Measurements from ENCODE around the gene NDRG2. TPM values are rescaled to one million over a fixed set of nuclear protein-coding genes. Genes with fewer than 3 reads are reported as not detected.

The NDRG2 gene
- total and polyA plus RNA-seq, 9 of the 15 experiments (the other 6 are each of a cell fraction or from before 2014, with no cell fraction given) = 10.1 to 105 (median 41.0) TPM

DNA sequence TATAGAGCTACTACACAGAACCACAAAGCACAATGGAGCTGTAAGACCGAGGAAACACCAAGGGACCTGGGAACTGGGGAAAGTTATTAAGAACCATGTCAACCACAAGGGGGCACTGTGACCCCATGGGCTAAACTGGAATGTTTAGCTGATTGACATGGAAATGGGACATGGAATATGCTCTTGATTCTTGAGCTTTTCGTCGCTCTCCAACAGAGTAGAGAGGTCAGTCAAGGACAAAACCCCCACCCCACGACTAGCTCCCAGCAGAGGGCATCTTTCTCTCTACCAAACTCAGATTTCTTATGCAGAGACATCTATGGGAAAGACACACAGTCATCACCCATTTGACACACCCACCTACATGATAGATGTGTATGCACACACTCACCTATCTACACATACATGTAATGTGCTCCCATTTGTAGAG is 10.1 kb downstream of the NDRG2 start (continued):
- TF ChIP-seq, protein P1, sequence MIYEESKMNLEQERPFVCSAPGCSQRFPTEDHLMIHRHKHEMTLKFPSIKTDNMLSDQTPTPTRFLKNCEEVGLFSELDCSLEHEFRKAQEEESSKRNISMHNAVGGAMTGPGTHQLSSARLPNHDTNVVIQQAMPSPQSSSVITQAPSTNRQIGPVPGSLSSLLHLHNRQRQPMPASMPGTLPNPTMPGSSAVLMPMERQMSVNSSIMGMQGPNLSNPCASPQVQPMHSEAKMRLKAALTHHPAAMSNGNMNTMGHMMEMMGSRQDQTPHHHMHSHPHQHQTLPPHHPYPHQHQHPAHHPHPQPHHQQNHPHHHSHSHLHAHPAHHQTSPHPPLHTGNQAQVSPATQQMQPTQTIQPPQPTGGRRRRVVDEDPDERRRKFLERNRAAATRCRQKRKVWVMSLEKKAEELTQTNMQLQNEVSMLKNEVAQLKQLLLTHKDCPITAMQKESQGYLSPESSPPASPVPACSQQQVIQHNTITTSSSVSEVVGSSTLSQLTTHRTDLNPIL (CRISPR knock-in tag; IDR thresholded peaks at IDR 0.05) = no peak
- TF ChIP-seq XRCC4 (IDR thresholded peaks at IDR 0.05; ENCODE audit: extremely low read depth, insufficient read depth, insufficient read length) (no peak), RCOR1 (IDR thresholded peaks at IDR 0.05; ENCODE audit: borderline replicate concordance in 1 of 2, low read depth in 2 of 2, low read length in 2 of 2) (peak in 1 of 2 experiments; percentile 41; a peak in 1 of 4 replicates), JUND (IDR thresholded peaks at IDR 0.05; ENCODE audit: borderline replicate concordance, low read depth, low read length) (peak; percentile 33; the same call in 1 of the 2 replicates), JUND (tag; IDR thresholded peaks at IDR 0.05; ENCODE audit: borderline replicate concordance, low read depth, low read length) (no peak), SLC30A9 (CRISPR knock-in tag; IDR thresholded peaks at IDR 0.05) (no peak), RAD21 (CRISPR knock-in tag; conservative IDR thresholded peaks at IDR 0.05 in 1 of 2, IDR thresholded peaks at IDR 0.05 in 1 of 2) (peak; percentile 92 to 96), ESRRA (IDR thresholded peaks at IDR 0.05; ENCODE audit: borderline replicate concordance, low read depth) (peak; percentile 95), ZNF77 (CRISPR knock-in tag; IDR thresholded peaks at IDR 0.05) (no peak), NBN (IDR thresholded peaks at IDR 0.05; ENCODE audit: low read depth) (peak; percentile 33; the same call in 1 of the 2 replicates), CTBP1 (IDR thresholded peaks at IDR 0.05; ENCODE audit: borderline replicate concordance) (peak; percentile 50; the same call in 1 of the 2 replicates), NFATC3 (IDR thresholded peaks at IDR 0.05) (no peak), CBFA2T3 (IDR thresholded peaks at IDR 0.05) (0 out of 2 replicates have a peak, but pooled peaks have one; percentile 3), SOX6 (IDR thresholded peaks at IDR 0.05) (0 out of 2 replicates have a peak, but pooled peaks have one; percentile 16), TEAD1 (CRISPR knock-in tag; IDR thresholded peaks at IDR 0.05) (peak; percentile 45 to 61; a peak in 2 of 4 replicates)
- TF ChIP-seq, protein P2, sequence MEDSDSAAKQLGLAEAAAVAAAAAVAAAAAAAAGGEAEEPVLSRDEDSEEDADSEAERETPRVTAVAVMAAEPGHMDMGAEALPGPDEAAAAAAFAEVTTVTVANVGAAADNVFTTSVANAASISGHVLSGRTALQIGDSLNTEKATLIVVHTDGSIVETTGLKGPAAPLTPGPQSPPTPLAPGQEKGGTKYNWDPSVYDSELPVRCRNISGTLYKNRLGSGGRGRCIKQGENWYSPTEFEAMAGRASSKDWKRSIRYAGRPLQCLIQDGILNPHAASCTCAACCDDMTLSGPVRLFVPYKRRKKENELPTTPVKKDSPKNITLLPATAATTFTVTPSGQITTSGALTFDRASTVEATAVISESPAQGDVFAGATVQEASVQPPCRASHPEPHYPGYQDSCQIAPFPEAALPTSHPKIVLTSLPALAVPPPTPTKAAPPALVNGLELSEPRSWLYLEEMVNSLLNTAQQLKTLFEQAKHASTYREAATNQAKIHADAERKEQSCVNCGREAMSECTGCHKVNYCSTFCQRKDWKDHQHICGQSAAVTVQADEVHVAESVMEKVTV (CRISPR knock-in tag; IDR thresholded peaks at IDR 0.05) = peak; percentile 90
- TF ChIP-seq, protein P3, sequence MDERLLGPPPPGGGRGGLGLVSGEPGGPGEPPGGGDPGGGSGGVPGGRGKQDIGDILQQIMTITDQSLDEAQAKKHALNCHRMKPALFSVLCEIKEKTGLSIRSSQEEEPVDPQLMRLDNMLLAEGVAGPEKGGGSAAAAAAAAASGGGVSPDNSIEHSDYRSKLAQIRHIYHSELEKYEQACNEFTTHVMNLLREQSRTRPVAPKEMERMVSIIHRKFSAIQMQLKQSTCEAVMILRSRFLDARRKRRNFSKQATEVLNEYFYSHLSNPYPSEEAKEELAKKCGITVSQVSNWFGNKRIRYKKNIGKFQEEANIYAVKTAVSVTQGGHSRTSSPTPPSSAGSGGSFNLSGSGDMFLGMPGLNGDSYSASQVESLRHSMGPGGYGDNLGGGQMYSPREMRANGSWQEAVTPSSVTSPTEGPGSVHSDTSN (CRISPR knock-in tag; IDR thresholded peaks at IDR 0.05; ENCODE audit: low read depth) = peak; percentile 66
- TF ChIP-seq, protein P3 (tag; conservative IDR thresholded peaks at IDR 0.05; ENCODE audit: low read depth) = peak; percentile 87
- TF ChIP-seq, protein P4, sequence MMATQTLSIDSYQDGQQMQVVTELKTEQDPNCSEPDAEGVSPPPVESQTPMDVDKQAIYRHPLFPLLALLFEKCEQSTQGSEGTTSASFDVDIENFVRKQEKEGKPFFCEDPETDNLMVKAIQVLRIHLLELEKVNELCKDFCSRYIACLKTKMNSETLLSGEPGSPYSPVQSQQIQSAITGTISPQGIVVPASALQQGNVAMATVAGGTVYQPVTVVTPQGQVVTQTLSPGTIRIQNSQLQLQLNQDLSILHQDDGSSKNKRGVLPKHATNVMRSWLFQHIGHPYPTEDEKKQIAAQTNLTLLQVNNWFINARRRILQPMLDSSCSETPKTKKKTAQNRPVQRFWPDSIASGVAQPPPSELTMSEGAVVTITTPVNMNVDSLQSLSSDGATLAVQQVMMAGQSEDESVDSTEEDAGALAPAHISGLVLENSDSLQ (IDR thresholded peaks at IDR 0.05) = peak; percentile 95
- TF ChIP-seq, protein P5, sequence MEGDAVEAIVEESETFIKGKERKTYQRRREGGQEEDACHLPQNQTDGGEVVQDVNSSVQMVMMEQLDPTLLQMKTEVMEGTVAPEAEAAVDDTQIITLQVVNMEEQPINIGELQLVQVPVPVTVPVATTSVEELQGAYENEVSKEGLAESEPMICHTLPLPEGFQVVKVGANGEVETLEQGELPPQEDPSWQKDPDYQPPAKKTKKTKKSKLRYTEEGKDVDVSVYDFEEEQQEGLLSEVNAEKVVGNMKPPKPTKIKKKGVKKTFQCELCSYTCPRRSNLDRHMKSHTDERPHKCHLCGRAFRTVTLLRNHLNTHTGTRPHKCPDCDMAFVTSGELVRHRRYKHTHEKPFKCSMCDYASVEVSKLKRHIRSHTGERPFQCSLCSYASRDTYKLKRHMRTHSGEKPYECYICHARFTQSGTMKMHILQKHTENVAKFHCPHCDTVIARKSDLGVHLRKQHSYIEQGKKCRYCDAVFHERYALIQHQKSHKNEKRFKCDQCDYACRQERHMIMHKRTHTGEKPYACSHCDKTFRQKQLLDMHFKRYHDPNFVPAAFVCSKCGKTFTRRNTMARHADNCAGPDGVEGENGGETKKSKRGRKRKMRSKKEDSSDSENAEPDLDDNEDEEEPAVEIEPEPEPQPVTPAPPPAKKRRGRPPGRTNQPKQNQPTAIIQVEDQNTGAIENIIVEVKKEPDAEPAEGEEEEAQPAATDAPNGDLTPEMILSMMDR (IDR thresholded peaks at IDR 0.05 in 2 of 3, conservative IDR thresholded peaks at IDR 0.05 in 1 of 3; ENCODE audit: insufficient read depth in 2 of 3, low read depth in 1 of 3, low read length in 3 of 3) = peak; percentile 76 to 95 (median 93)

Data from K562 (cell line).